ENCODE results near the gene SSTR3.

Gene SSTR3

GRCh38 chr22:37248251-37248650, 36.0 kb upstream of the SSTR3 start:
- TF ChIP-seq CTCF (IDR thresholded peaks at IDR 0.05; ENCODE audit: low read depth, low read length) = no peak
- H3K4me3 ChIP-seq (ENCODE audit: low read depth, low read length) = no peak overlapping the region

GRCh38 chr22:37245740-37246139, 33.5 kb upstream of the SSTR3 start:
- H3K4me3 ChIP-seq (ENCODE audit: low read depth, low read length) = no peak overlapping the region
- TF ChIP-seq CTCF (IDR thresholded peaks at IDR 0.05; ENCODE audit: low read depth, low read length) = no peak

GRCh38 chr22:37244922-37245722, 32.8 kb upstream of the SSTR3 start:
- no peak overlapping the region for H3K4me3 ChIP-seq (ENCODE audit: low read depth, low read length)
- TF ChIP-seq CTCF (IDR thresholded peaks at IDR 0.05; ENCODE audit: low read depth, low read length) = no peak

- H3K4me3 ChIP-seq (ENCODE audit: low read depth, low read length) = peak within 1 kb of the TSS; percentile 63
Measured at GRCh38 chr22:37244114-37244921, 32.0 kb upstream of the SSTR3 start, which contains the start of gene RAC2. TSS of gene RAC2 (minus strand) at chr22:37244269. CDS start at chr22:37244148, 121 bp downstream.

GRCh38 chr22:37243402-37244113, 31.3 kb upstream of the SSTR3 start:
- TF ChIP-seq CTCF (IDR thresholded peaks at IDR 0.05; ENCODE audit: low read depth, low read length) = no peak
- peak overlapping the region; percentile 63 for H3K4me3 ChIP-seq (ENCODE audit: low read depth, low read length)

More at GRCh38 chr22:37244114-37244921, 32.0 kb upstream of the SSTR3 start, which contains the start of gene RAC2:
- TF ChIP-seq CTCF (IDR thresholded peaks at IDR 0.05; ENCODE audit: low read depth, low read length) = no peak

- no peak overlapping the region for H3K4me3 ChIP-seq (ENCODE audit: low read depth, low read length)
- no peak for TF ChIP-seq CTCF (IDR thresholded peaks at IDR 0.05; ENCODE audit: low read depth, low read length)
Measured at GRCh38 chr22:37242395-37242918, 30.2 kb upstream of the SSTR3 start.
